Endodermal cell (in vitro differentiated cells): ENCODE data around the gene APOM. TPM values are rescaled to one million over a fixed set of nuclear protein-coding genes. Genes with fewer than 3 reads are reported as not detected.
A peak's percentile ranks its signal among the peaks of the same experiment; 100 is the strongest.

Source experiments
- DNase-seq: peaks from one replicate; pipeline ENCODE4 v3.0.0-alpha.2; 2017
- H3K27ac ChIP-seq: 2 replicates; pipeline ENCODE4 v1.5.1; 2013; ENCODE audit warnings: mild to moderate bottlenecking, low read depth, low read length, moderate library complexity
- H3K27me3 ChIP-seq: 2 replicates; pipeline ENCODE4 v1.6.1; 2013; ENCODE audit warnings: mild to moderate bottlenecking, low read length, moderate library complexity; ENCODE audit not compliant: insufficient read depth, control insufficient read depth, poor library complexity, severe bottlenecking
- H3K36me3 ChIP-seq: 2 replicates; pipeline ENCODE4 v1.7.0; 2013; ENCODE audit warnings: mild to moderate bottlenecking, low read length, moderate library complexity; ENCODE audit not compliant: control insufficient read depth, insufficient read depth
- H3K4me1 ChIP-seq: one replicate; pipeline ENCODE4 v1.7.0; 2013; ENCODE audit warnings: low read length; ENCODE audit not compliant: control insufficient read depth, insufficient read depth
- H3K4me3 ChIP-seq: 2 replicates; pipeline ENCODE4 v1.5.1; 2013; ENCODE audit warnings: mild to moderate bottlenecking, low read length, moderate library complexity
- H3K9ac ChIP-seq: 2 replicates; pipeline ENCODE4 v1.6.1; 2013; ENCODE audit warnings: mild to moderate bottlenecking, low read length, moderate library complexity; ENCODE audit not compliant: poor library complexity, severe bottlenecking; ENCODE audit errors: extremely low read depth
- H3K9me3 ChIP-seq: 2 replicates; pipeline ENCODE4 v1.6.1; 2013; ENCODE audit warnings: mild to moderate bottlenecking, low read length, moderate library complexity; ENCODE audit not compliant: control insufficient read depth
- H3K27ac Mint-ChIP-seq: 2 replicates; pipeline ENCODE4 v1.8.0; 2020; ENCODE audit warnings: mixed read lengths
- H3K27me3 Mint-ChIP-seq: 2 replicates; pipeline ENCODE4 v1.8.0; 2021; ENCODE audit warnings: mild to moderate bottlenecking, mixed read lengths; ENCODE audit not compliant: insufficient read depth
- H3K36me3 Mint-ChIP-seq: 2 replicates; pipeline ENCODE4 v1.8.0; 2020; ENCODE audit warnings: low read depth, mixed read lengths
- H3K4me1 Mint-ChIP-seq: 2 replicates; pipeline ENCODE4 v1.8.0; 2020; ENCODE audit warnings: mixed read lengths
- H3K4me3 Mint-ChIP-seq: 2 replicates; pipeline ENCODE4 v1.8.0; 2020; ENCODE audit warnings: mild to moderate bottlenecking, moderate library complexity, mixed read lengths
- H3K9me3 Mint-ChIP-seq: 2 replicates; pipeline ENCODE4 v1.8.0; 2020; ENCODE audit warnings: mild to moderate bottlenecking, mixed read lengths
- WGBS, 2 experiments: methylation state at CpG; one replicate each; pipeline versions ENCODE4 v1.1.5 to v1.1.7; 2013; ENCODE audit warnings: missing lambda C conversion rate in 2 of 2, mixed read lengths in 1 of 2; ENCODE audit not compliant: insufficient coverage in 1 of 2, insufficient read length in 1 of 2; 5-methylcytosine and 5-hydroxymethylcytosine counted together
- total RNA-seq, 2 donors: library from RNA; stranded (reverse); fragmentation: NEBNext Ultra II Directional in 1 of 2; extraction: Animal tissue kit (Norgen Biotek cat#: 25700) in 1 of 2; gene quantifications; 2 replicates in 1 of 2; 3 replicates in 1 of 2; pipeline ENCODE4 v1.2.1, GENCODE V29; 2021
- TF ChIP-seq, protein P1 (sequence below): fragments of 200-600 bp; sonication (generic); conservative IDR thresholded peaks from 2 replicates; pipeline ENCODE4 v1.5.0; 2021; ENCODE audit warnings: antibody characterized with exemption, mild to moderate bottlenecking

APOM gene
- total RNA-seq, 2 donors from 2014 or later = 1.6 to 3.2 TPM

DNA sequence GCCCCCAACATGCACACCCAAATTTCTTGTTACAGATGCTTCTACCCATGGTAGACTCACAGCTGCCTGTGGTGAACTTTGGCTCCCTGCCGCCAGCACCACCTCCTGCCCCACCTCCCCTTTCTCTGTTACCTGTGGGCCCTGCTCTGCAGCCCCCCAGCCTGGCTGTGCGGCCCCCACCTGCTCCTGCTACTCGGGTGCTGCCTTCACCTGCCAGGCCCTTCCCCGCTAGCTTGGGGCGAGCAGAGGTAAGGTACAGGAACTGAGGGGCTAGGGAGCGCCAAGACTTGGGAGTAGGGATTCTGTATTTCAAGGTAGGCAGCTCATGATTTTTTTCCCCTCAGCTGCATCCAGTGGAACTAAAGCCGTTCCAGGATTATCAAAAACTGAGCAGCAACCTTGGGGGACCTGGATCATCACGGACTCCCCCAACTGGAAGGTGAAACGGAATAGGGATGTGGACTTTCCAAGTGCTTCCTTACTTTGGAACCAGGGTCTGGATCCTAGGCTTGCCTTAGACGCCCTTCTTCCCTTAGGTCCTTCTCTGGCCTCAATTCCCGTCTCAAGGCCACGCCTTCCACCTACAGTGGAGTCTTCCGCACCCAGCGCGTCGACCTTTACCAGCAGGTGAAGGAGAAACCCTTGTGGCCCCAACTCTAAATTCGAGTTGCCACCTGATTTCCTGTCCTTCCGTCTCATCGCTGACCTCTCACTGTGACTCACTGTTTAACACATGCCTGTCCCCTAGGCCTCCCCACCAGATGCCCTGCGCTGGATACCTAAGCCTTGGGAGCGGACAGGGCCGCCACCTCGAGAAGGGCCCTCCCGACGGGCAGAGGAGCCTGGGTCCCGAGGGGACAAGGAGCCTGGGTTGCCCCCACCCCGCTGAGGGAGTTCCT, 18.7 kb upstream of the APOM start:
- 93% methylated on average over 17 to 26 of the region's 27 CpGs for WGBS, 2 experiments
- Histone ChIP-seq H3K4me3 (no peak overlapping the region), H3K27me3 (no peaks in the 10 kb centered on the region), H3K36me3 (peaks cover 98% of the 10 kb centered on the region), H3K9me3 (no peaks in the 10 kb centered on the region), H3K9ac (no peak overlapping the region), H3K27ac (no peak overlapping the region), H3K4me1 (no peaks in the 10 kb centered on the region)
- Mint-ChIP-seq H3K27me3 (no peaks in the 10 kb centered on the region), H3K27ac (peak overlapping the region; percentile 59), H3K9me3 (no peaks in the 10 kb centered on the region), H3K4me1 (no peaks in the 10 kb centered on the region), H3K4me3 (no peak overlapping the region), H3K36me3 (peaks cover 85% of the 10 kb centered on the region)
- TF ChIP-seq, protein P1, sequence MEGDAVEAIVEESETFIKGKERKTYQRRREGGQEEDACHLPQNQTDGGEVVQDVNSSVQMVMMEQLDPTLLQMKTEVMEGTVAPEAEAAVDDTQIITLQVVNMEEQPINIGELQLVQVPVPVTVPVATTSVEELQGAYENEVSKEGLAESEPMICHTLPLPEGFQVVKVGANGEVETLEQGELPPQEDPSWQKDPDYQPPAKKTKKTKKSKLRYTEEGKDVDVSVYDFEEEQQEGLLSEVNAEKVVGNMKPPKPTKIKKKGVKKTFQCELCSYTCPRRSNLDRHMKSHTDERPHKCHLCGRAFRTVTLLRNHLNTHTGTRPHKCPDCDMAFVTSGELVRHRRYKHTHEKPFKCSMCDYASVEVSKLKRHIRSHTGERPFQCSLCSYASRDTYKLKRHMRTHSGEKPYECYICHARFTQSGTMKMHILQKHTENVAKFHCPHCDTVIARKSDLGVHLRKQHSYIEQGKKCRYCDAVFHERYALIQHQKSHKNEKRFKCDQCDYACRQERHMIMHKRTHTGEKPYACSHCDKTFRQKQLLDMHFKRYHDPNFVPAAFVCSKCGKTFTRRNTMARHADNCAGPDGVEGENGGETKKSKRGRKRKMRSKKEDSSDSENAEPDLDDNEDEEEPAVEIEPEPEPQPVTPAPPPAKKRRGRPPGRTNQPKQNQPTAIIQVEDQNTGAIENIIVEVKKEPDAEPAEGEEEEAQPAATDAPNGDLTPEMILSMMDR = no peak
- no peak for DNase-seq

GRCh38 chr6:31639043-31639442, 16.7 kb upstream of the APOM start:
- no peaks in the 10 kb centered on the region for H3K9me3 Mint-ChIP-seq
- H3K4me1 Mint-ChIP-seq = no peaks in the 10 kb centered on the region
- no peak overlapping the region for H3K9ac ChIP-seq
- H3K27me3 ChIP-seq = no peaks in the 10 kb centered on the region
- no peak for DNase-seq
- H3K27me3 Mint-ChIP-seq = no peaks in the 10 kb centered on the region
- H3K4me1 ChIP-seq = no peaks in the 10 kb centered on the region
- H3K4me3 ChIP-seq = no peak overlapping the region
- H3K4me3 Mint-ChIP-seq = no peak overlapping the region
- TF ChIP-seq, protein P1 = no peak
- H3K36me3 Mint-ChIP-seq = peaks cover 80% of the 10 kb centered on the region
- 93% methylated on average over 7 to 9 of the region's 9 CpGs for WGBS, 2 experiments
- H3K9me3 ChIP-seq = no peaks in the 10 kb centered on the region
- no peak overlapping the region for H3K27ac Mint-ChIP-seq
- H3K36me3 ChIP-seq = peaks cover 96% of the 10 kb centered on the region
- no peak overlapping the region for H3K27ac ChIP-seq

- peaks cover 96% of the 10 kb centered on the region for H3K36me3 ChIP-seq
- Mint-ChIP-seq H3K4me3 (no peak overlapping the region), H3K4me1 (no peaks in the 10 kb centered on the region), H3K36me3 (peaks cover 78% of the 10 kb centered on the region), H3K27ac (no peak overlapping the region), H3K27me3 (no peaks in the 10 kb centered on the region), H3K9me3 (no peaks in the 10 kb centered on the region)
- no peaks in the 10 kb centered on the region for H3K9me3 ChIP-seq
- H3K4me1 ChIP-seq = no peaks in the 10 kb centered on the region
- H3K9ac ChIP-seq = no peak overlapping the region
- H3K4me3 ChIP-seq = no peak overlapping the region
- no peak for DNase-seq
- TF ChIP-seq, protein P1 = no peak
- no peaks in the 10 kb centered on the region for H3K27me3 ChIP-seq
- 94 to 97% methylated on average over 3 to 10 of the region's 10 CpGs for WGBS, 2 experiments
- H3K27ac ChIP-seq = no peak overlapping the region
Measured at GRCh38 chr6:31639449-31639861, 16.2 kb upstream of the APOM start.
